ENCODE results near the gene LAMA5. TPM values are rescaled to one million over a fixed set of nuclear protein-coding genes. Genes with fewer than 3 reads are reported as not detected.

LAMA5 gene
- total RNA-seq, 2 experiments from 2014 or later, result 0.16 to 0.78 TPM

DNA sequence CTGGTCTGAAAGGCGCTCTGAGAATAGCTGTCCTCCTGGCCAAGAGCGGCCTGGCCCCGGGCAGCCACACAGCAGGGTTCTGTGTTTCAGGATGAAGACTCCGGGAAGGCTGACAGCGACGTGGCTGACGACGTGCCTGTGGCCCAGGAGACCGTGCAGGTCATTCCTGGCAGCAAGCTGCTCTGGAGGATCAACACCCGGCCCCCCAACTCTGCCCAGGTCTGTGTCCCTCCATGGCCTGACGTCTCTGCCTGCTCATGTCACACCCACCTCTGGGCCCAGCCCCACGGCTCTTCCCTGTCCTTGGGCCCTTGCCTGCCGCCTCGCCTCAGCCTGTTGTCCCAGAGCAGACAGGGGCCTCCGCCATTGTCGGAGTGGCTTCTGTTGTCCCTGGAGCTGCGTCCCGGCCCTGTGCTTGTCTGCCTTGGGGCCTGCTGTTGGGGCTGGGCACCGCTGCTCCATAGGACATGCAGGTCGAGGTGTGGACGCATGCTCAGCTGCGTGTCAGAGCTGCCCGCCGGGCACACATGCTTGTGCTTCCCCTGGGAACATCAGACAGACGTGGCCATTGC is 80.5 kb downstream of the LAMA5 start:
- no peaks in the 10 kb centered on the region for H3K4me1 Mint-ChIP-seq (ENCODE audit: low read depth)
- Histone ChIP-seq H3K27me3 (ENCODE audit: control insufficient read depth in 1 of 2, insufficient read depth in 2 of 2, low read length in 2 of 2) (no peaks in the 10 kb centered on the region), H3K4me3 (ENCODE audit: low read length) (no peak overlapping the region), H3K27ac (ENCODE audit: low read depth in 1 of 2, low read length in 2 of 2) (no peak overlapping the region), H3K36me3 (ENCODE audit: insufficient read depth, low read length) (peaks cover 54% of the 10 kb centered on the region), H3K9me3 (ENCODE audit: control insufficient read depth in 1 of 2, insufficient read depth in 1 of 2, low read length in 2 of 2) (no peaks in the 10 kb centered on the region), H3K4me1 (ENCODE audit: insufficient read depth, low read length) (peaks cover 2% of the 10 kb centered on the region)
- ATAC-seq (ENCODE audit: poor library complexity) (no peak), DNase-seq (no peak)
- no peaks in the 10 kb centered on the region for H3K9me3 Mint-ChIP-seq
- TF ChIP-seq, protein P1, sequence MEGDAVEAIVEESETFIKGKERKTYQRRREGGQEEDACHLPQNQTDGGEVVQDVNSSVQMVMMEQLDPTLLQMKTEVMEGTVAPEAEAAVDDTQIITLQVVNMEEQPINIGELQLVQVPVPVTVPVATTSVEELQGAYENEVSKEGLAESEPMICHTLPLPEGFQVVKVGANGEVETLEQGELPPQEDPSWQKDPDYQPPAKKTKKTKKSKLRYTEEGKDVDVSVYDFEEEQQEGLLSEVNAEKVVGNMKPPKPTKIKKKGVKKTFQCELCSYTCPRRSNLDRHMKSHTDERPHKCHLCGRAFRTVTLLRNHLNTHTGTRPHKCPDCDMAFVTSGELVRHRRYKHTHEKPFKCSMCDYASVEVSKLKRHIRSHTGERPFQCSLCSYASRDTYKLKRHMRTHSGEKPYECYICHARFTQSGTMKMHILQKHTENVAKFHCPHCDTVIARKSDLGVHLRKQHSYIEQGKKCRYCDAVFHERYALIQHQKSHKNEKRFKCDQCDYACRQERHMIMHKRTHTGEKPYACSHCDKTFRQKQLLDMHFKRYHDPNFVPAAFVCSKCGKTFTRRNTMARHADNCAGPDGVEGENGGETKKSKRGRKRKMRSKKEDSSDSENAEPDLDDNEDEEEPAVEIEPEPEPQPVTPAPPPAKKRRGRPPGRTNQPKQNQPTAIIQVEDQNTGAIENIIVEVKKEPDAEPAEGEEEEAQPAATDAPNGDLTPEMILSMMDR (IDR thresholded peaks at IDR 0.05), result no peak
- H3K27ac Mint-ChIP-seq, result no peak overlapping the region
- ChIA-PET POLR2A (no interaction called here), CTCF (no interaction called here)
- no peaks in the 10 kb centered on the region for H3K27me3 Mint-ChIP-seq
- H3K4me3 Mint-ChIP-seq, result no peak overlapping the region
- H3K36me3 Mint-ChIP-seq (ENCODE audit: low read depth), result peaks cover 65% of the 10 kb centered on the region
- intact Hi-C loops (cut with DNase I, micrococcal nuclease), result no loop called here

- peaks cover 58% of the 10 kb centered on the region for H3K36me3 ChIP-seq (ENCODE audit: insufficient read depth, low read length)
- POLR2A ChIA-PET, result no interaction called here
These were observed 81.4 kb downstream of the LAMA5 start for GRCh38 chr20:62285722-62286121.

DNA sequence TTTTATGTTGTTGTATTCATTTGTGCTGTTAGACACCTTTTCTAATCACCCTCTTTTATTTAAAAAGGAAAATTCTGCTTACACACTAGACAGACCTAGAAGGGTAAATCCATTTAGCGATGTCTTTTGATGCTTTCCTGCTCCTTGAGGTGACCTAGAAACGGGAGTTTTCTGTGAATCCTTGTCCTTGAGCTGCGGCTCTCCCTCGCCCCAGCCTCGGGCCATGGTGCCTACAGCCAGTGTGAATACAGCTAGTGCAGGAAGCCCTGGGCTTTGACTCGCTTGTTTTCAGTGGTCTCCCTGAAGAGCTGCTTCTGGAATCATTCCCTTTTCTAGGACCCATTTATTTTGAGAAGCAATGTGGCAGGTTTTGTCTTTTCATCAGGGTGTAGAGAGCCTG is 82.0 kb downstream of the LAMA5 start:
- ChIA-PET CTCF (no interaction called here), POLR2A (no interaction called here)
- H3K36me3 ChIP-seq (ENCODE audit: insufficient read depth, low read length), result peaks cover 64% of the 10 kb centered on the region
- no peaks in the 10 kb centered on the region for H3K9me3 ChIP-seq (ENCODE audit: control insufficient read depth in 1 of 2, insufficient read depth in 1 of 2, low read length in 2 of 2)
- Mint-ChIP-seq H3K27ac (no peak overlapping the region), H3K4me3 (no peak overlapping the region), H3K36me3 (ENCODE audit: low read depth) (peaks cover 71% of the 10 kb centered on the region), H3K27me3 (no peaks in the 10 kb centered on the region), H3K4me1 (ENCODE audit: low read depth) (no peaks in the 10 kb centered on the region), H3K9me3 (no peaks in the 10 kb centered on the region)
- ATAC-seq (ENCODE audit: poor library complexity) (no peak), DNase-seq (no peak)
- intact Hi-C loops (cut with DNase I, micrococcal nuclease), result no loop called here
- H3K4me3 ChIP-seq (ENCODE audit: low read length), result no peak overlapping the region
- TF ChIP-seq, protein P1 (IDR thresholded peaks at IDR 0.05), result no peak
- no peak overlapping the region for H3K27ac ChIP-seq (ENCODE audit: low read depth in 1 of 2, low read length in 2 of 2)
- H3K4me1 ChIP-seq (ENCODE audit: insufficient read depth, low read length), result no peaks in the 10 kb centered on the region
- H3K27me3 ChIP-seq (ENCODE audit: control insufficient read depth in 1 of 2, insufficient read depth in 2 of 2, low read length in 2 of 2), result no peaks in the 10 kb centered on the region

More at GRCh38 chr20:62285722-62286121, 81.4 kb downstream of the LAMA5 start:
- intact Hi-C loops (cut with DNase I, micrococcal nuclease), result no loop called here
- no peaks in the 10 kb centered on the region for H3K27me3 ChIP-seq (ENCODE audit: control insufficient read depth in 1 of 2, insufficient read depth in 2 of 2, low read length in 2 of 2)
- no peak for ATAC-seq (ENCODE audit: poor library complexity)
- H3K27ac ChIP-seq (ENCODE audit: low read depth in 1 of 2, low read length in 2 of 2), result no peak overlapping the region
- no peak overlapping the region for H3K4me3 ChIP-seq (ENCODE audit: low read length)
- no peak overlapping the region for H3K4me3 Mint-ChIP-seq
- no peaks in the 10 kb centered on the region for H3K4me1 ChIP-seq (ENCODE audit: insufficient read depth, low read length)
- H3K9me3 Mint-ChIP-seq, result no peaks in the 10 kb centered on the region
- CTCF ChIA-PET, result no interaction called here
- H3K9me3 ChIP-seq (ENCODE audit: control insufficient read depth in 1 of 2, insufficient read depth in 1 of 2, low read length in 2 of 2), result no peaks in the 10 kb centered on the region
- no peaks in the 10 kb centered on the region for H3K4me1 Mint-ChIP-seq (ENCODE audit: low read depth)
- no peaks in the 10 kb centered on the region for H3K27me3 Mint-ChIP-seq
- TF ChIP-seq, protein P1 (IDR thresholded peaks at IDR 0.05), result no peak
- no peak for DNase-seq
- H3K27ac Mint-ChIP-seq, result no peak overlapping the region
- H3K36me3 Mint-ChIP-seq (ENCODE audit: low read depth), result peaks cover 65% of the 10 kb centered on the region
